ENCODE data around the gene ZC3H7A. TPM values are rescaled to one million over a fixed set of nuclear protein-coding genes. Genes with fewer than 3 reads are reported as not detected.

ZC3H7A gene
- total and polyA plus RNA-seq, 2 of the 13 experiments (the other 11 are each of a cell fraction or from before 2014, with no cell fraction given), result 29.2 to 36.8 TPM

DNA sequence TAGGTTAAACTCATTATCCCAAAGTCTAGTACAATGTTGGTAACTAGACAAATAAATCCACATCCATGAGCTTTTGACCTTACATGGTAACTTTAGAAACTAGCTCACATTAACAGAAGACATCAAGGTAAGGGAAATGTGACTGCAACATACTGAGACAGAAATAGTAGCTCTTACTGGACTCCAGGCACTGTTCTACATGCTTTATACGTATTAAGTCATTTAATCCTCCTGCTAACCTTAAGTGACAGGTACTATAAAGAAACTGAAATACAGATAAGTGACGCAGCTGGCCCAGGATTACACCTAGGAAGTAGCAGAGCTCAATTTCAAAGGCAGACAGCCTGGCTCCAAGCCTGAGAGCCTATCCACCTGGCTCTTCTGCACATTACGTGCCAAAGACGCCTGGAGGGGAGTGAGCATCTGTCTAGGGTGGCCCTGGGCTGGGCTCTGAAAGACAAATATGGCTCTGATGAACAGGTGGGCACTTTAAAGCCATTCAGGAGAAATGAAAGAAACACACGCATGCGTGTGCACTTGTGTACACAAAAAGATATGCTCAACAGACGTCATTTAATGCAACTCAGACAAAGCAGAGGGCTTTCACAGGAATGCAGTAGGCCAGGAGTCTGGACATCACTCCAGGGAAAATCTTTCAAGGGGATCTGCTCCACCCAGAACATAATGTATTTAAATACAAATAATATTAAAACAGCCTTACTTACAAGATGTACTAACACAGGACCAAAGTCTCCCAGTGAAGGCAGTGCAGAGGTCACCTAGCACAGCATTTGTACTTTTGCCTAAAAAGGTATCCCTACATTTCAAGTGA is 4.4 kb downstream of the ZC3H7A start (continued):
- TF ChIP-seq BCL3 (CRISPR knock-in tag; IDR thresholded peaks at IDR 0.05) (peak; percentile 58; the same call in 1 of the 2 replicates), KDM5A (IDR thresholded peaks at IDR 0.05; ENCODE audit: borderline replicate concordance, low read length) (peak; percentile 17; the same call in 1 of the 2 replicates), ATAD3A (CRISPR knock-in tag; IDR thresholded peaks at IDR 0.05) (no peak), CREB1 (IDR thresholded peaks at IDR 0.05) (0 out of 2 replicates have a peak, but pooled peaks have one; percentile 30), CREB1 (CRISPR knock-in tag; IDR thresholded peaks at IDR 0.05) (no peak), CHD4 (IDR thresholded peaks at IDR 0.05; ENCODE audit: borderline replicate concordance, low read length) (0 out of 2 replicates have a peak, but pooled peaks have one; percentile 21), ZNF143 (CRISPR knock-in tag; IDR thresholded peaks at IDR 0.05) (no peak), GFI1 (CRISPR knock-in tag; IDR thresholded peaks at IDR 0.05; ENCODE audit: borderline replicate concordance) (0 out of 2 replicates have a peak, but pooled peaks have one; percentile 34), RXRB (CRISPR knock-in tag; IDR thresholded peaks at IDR 0.05; ENCODE audit: borderline replicate concordance) (peak; percentile 33; the same call in 1 of the 2 replicates), ZNF577 (CRISPR knock-in tag; IDR thresholded peaks at IDR 0.05; ENCODE audit: borderline replicate concordance, low read depth) (no peak), TCF7L2 (IDR thresholded peaks at IDR 0.05; ENCODE audit: low read depth, low read length) (no peak), SYNCRIP (IDR thresholded peaks at IDR 0.05; ENCODE audit: insufficient read depth, low read depth, low read length) (no peak), ZNF687 (CRISPR knock-in tag; IDR thresholded peaks at IDR 0.05) (peak; percentile 25; the same call in 1 of the 2 replicates), KDM1A (CRISPR knock-in tag; IDR thresholded peaks at IDR 0.05) (no peak), XBP1 (CRISPR knock-in tag; IDR thresholded peaks at IDR 0.05) (no peak), NR2F1 (CRISPR knock-in tag; IDR thresholded peaks at IDR 0.05) (0 out of 4 replicates have a peak, but pooled peaks of 1 of the 2 experiments have one; percentile 1), TP53 (CRISPR knock-in tag; conservative IDR thresholded peaks at IDR 0.05) (no peak), CBFB (CRISPR knock-in tag; IDR thresholded peaks at IDR 0.05) (0 out of 2 replicates have a peak, but pooled peaks have one; percentile 26), PAWR (CRISPR knock-in tag; IDR thresholded peaks at IDR 0.05; ENCODE audit: borderline replicate concordance) (no peak), ZNF33A (CRISPR knock-in tag; IDR thresholded peaks at IDR 0.05; ENCODE audit: borderline replicate concordance) (0 out of 2 replicates have a peak, but pooled peaks have one; percentile 72), NPAS2 (CRISPR knock-in tag; IDR thresholded peaks at IDR 0.05; ENCODE audit: borderline replicate concordance) (no peak), RAD21 (CRISPR knock-in tag; IDR thresholded peaks at IDR 0.05) (peak; percentile 4; the same call in 1 of the 2 replicates)
- TF ChIP-seq, protein P1, sequence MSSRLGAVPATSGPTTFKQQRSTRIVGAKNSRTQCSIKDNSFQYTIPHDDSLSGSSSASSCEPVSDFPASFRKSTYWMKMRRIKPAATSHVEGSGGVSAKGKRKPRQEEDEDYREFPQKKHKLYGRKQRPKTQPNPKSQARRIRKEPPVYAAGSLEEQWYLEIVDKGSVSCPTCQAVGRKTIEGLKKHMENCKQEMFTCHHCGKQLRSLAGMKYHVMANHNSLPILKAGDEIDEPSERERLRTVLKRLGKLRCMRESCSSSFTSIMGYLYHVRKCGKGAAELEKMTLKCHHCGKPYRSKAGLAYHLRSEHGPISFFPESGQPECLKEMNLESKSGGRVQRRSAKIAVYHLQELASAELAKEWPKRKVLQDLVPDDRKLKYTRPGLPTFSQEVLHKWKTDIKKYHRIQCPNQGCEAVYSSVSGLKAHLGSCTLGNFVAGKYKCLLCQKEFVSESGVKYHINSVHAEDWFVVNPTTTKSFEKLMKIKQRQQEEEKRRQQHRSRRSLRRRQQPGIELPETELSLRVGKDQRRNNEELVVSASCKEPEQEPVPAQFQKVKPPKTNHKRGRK (CRISPR knock-in tag; IDR thresholded peaks at IDR 0.05), result no peak

Measured in HepG2 (cell line).